Measurements from ENCODE around the gene RNF207. TPM values are rescaled to one million over a fixed set of nuclear protein-coding genes. Genes with fewer than 3 reads are reported as not detected.

The RNF207 gene
- total RNA-seq, 2 donors from 2014 or later = 45.7 to 47.4 TPM

- WGBS = 87% methylated on average over 7 of the region's 7 CpGs
- no peak for TF ChIP-seq CTCF (IDR thresholded peaks at IDR 0.05)
- no peak for TF ChIP-seq POLR2A (IDR thresholded peaks at IDR 0.05)
- no peak for TF ChIP-seq POLR2AphosphoS5 (IDR thresholded peaks at IDR 0.05)
- Histone ChIP-seq H3K4me3 (no peak overlapping the region), H3K27ac (no peak overlapping the region), H3K4me1 (replicated peaks) (peaks cover 7% of the 10 kb centered on the region), H3K27me3 (replicated peaks; ENCODE audit: insufficient read depth) (peaks cover 7% of the 10 kb centered on the region), H3K9me3 (no peaks in the 10 kb centered on the region), H3K36me3 (no peaks in the 10 kb centered on the region)
- intact Hi-C loops (cut with DNase I) = no loop called here
- DNase-seq (ENCODE audit: low spot score) = no peak
Measured at GRCh38 chr1:6162341-6162740, 43.6 kb upstream of the RNF207 start.

GRCh38 chr1:6162773-6163172 lies 43.1 kb upstream of the RNF207 start:
- no peaks in the 10 kb centered on the region for H3K36me3 ChIP-seq
- no peak for TF ChIP-seq POLR2AphosphoS5 (IDR thresholded peaks at IDR 0.05)
- TF ChIP-seq POLR2A (IDR thresholded peaks at IDR 0.05) = no peak
- TF ChIP-seq CTCF (IDR thresholded peaks at IDR 0.05) = no peak
- no peak for DNase-seq (ENCODE audit: low spot score)
- no peak overlapping the region for H3K27ac ChIP-seq
- peaks cover 7% of the 10 kb centered on the region for H3K27me3 ChIP-seq (replicated peaks; ENCODE audit: insufficient read depth)
- 42% methylated on average over 13 of the region's 13 CpGs for WGBS
- H3K4me1 ChIP-seq (replicated peaks) = peaks cover 3% of the 10 kb centered on the region
- intact Hi-C loops (cut with DNase I) = no loop called here
- no peak overlapping the region for H3K4me3 ChIP-seq
- no peaks in the 10 kb centered on the region for H3K9me3 ChIP-seq

- Histone ChIP-seq H3K36me3 (no peaks in the 10 kb centered on the region), H3K4me1 (replicated peaks) (no peaks in the 10 kb centered on the region), H3K27ac (no peak overlapping the region), H3K9me3 (no peaks in the 10 kb centered on the region), H3K27me3 (replicated peaks; ENCODE audit: insufficient read depth) (peaks cover 7% of the 10 kb centered on the region), H3K4me3 (no peak overlapping the region)
- WGBS = 90% methylated on average over 15 of the region's 15 CpGs
- TF ChIP-seq POLR2A (IDR thresholded peaks at IDR 0.05) (no peak), POLR2AphosphoS5 (IDR thresholded peaks at IDR 0.05) (no peak), CTCF (IDR thresholded peaks at IDR 0.05) (no peak)
- intact Hi-C loops (cut with DNase I) = no loop called here
- no peak for DNase-seq (ENCODE audit: low spot score)
Measured at GRCh38 chr1:6163191-6163972, 42.5 kb upstream of the RNF207 start.

- Histone ChIP-seq H3K36me3 (no peaks in the 10 kb centered on the region), H3K27ac (no peak overlapping the region), H3K4me3 (no peak overlapping the region), H3K4me1 (replicated peaks) (no peaks in the 10 kb centered on the region), H3K9me3 (no peaks in the 10 kb centered on the region), H3K27me3 (replicated peaks; ENCODE audit: insufficient read depth) (peaks cover 7% of the 10 kb centered on the region)
- 63% methylated on average over 19 of the region's 19 CpGs for WGBS
- no peak for DNase-seq (ENCODE audit: low spot score)
- intact Hi-C loops (cut with DNase I) = no loop called here
- no peak for TF ChIP-seq POLR2AphosphoS5 (IDR thresholded peaks at IDR 0.05)
- TF ChIP-seq CTCF (IDR thresholded peaks at IDR 0.05) = no peak
- TF ChIP-seq POLR2A (IDR thresholded peaks at IDR 0.05) = no peak
Measured at GRCh38 chr1:6163973-6164617, 41.8 kb upstream of the RNF207 start.

- Histone ChIP-seq H3K4me1 (replicated peaks) (no peaks in the 10 kb centered on the region), H3K27me3 (replicated peaks; ENCODE audit: insufficient read depth) (peaks cover 8% of the 10 kb centered on the region), H3K4me3 (no peak overlapping the region), H3K27ac (no peak overlapping the region), H3K9me3 (no peaks in the 10 kb centered on the region), H3K36me3 (no peaks in the 10 kb centered on the region)
- 69% methylated on average over 7 of the region's 7 CpGs for WGBS
- TF ChIP-seq POLR2A (IDR thresholded peaks at IDR 0.05) (no peak), CTCF (IDR thresholded peaks at IDR 0.05) (no peak), POLR2AphosphoS5 (IDR thresholded peaks at IDR 0.05) (no peak)
- DNase-seq (ENCODE audit: low spot score) = no peak
- intact Hi-C loops (cut with DNase I) = no loop called here
Measured at GRCh38 chr1:6165027-6165426, 40.9 kb upstream of the RNF207 start.
